ENCODE measurements around the gene CMIP. TPM values are rescaled to one million over a fixed set of nuclear protein-coding genes. Genes with fewer than 3 reads are reported as not detected.

CMIP gene
- total RNA-seq, 2 donors from 2014 or later: 7.7 to 19.2 TPM

DNA sequence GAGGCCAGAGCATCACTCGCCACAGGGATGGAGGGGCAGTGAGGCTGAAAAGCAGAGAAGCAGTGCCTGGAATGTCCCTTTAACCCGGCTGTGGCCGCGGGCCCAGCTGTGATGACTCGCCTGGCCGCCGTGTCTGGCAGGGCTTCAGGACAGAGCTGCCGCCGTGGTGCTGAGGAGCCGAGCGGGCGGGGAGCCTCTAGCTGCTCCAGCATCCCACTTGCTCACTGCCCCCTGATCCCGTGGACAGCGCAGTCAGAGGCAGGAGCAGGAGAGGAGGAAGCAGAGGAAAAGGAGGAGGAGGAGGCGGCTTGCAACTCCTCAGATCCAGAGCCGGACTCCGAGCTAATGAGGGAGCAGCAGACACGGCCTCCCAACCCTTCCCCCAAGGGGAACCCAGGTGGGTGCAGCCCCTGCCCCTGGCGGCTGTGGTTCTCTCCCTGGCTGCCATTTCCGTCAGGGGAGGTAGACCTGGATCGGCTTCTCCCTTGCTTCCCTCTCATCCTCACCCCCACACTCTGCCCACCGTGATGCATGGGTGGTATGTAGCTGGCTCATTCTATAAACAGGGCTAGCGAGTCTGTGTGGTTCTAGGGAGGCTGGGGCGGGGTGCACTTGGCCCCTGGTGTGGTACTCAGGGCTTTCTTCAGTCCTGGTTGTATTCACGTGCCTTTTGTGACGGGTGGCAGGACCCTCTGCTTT lies 165.7 kb downstream of the CMIP start:
- H3K4me3 ChIP-seq: peak overlapping the region in 1 of 2 donors; percentile 7
- H3K36me3 ChIP-seq: peaks cover 6% of the 10 kb centered on the region
- DNase-seq (ENCODE audit: low spot score): peak; percentile 91
- no peaks in the 10 kb centered on the region for H3K27me3 ChIP-seq
- TF ChIP-seq, protein P1, sequence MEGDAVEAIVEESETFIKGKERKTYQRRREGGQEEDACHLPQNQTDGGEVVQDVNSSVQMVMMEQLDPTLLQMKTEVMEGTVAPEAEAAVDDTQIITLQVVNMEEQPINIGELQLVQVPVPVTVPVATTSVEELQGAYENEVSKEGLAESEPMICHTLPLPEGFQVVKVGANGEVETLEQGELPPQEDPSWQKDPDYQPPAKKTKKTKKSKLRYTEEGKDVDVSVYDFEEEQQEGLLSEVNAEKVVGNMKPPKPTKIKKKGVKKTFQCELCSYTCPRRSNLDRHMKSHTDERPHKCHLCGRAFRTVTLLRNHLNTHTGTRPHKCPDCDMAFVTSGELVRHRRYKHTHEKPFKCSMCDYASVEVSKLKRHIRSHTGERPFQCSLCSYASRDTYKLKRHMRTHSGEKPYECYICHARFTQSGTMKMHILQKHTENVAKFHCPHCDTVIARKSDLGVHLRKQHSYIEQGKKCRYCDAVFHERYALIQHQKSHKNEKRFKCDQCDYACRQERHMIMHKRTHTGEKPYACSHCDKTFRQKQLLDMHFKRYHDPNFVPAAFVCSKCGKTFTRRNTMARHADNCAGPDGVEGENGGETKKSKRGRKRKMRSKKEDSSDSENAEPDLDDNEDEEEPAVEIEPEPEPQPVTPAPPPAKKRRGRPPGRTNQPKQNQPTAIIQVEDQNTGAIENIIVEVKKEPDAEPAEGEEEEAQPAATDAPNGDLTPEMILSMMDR (IDR thresholded peaks at IDR 0.05): no peak
- no peaks in the 10 kb centered on the region for H3K9me3 ChIP-seq
- H3K4me1 ChIP-seq: peaks cover 0 to 53% of the 10 kb centered on the region in 2 donors
- H3K27ac ChIP-seq: peak overlapping the region in 1 of 2 donors; percentile 20

DNA sequence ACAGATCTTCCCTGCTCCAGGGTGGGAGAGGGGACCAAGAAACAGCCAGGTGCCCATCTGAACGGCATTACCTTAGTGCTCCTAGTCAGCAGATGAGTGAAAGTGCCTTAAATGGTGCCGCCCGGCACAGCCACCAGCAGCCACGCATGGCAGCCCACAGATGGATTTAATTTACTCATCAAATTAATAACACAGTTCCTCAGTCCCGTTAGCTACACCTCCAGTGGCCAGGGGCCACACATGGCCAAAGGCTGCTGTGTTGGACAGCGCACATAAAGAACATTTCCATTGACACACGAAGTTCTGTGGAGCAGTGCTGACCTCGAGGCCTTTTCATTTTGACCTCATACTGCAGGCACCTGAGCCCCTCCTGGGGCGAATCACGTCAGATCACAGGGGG lies 166.3 kb downstream of the CMIP start:
- Histone ChIP-seq H3K4me1 (peaks cover 0 to 53% of the 10 kb centered on the region in 2 donors), H3K27me3 (no peaks in the 10 kb centered on the region), H3K4me3 (no peak overlapping the region), H3K27ac (peak overlapping the region in 1 of 2 donors; percentile 50), H3K36me3 (peaks cover 6% of the 10 kb centered on the region), H3K9me3 (no peaks in the 10 kb centered on the region)
- TF ChIP-seq, protein P1 (IDR thresholded peaks at IDR 0.05): no peak
- DNase-seq (ENCODE audit: low spot score): no peak

DNA sequence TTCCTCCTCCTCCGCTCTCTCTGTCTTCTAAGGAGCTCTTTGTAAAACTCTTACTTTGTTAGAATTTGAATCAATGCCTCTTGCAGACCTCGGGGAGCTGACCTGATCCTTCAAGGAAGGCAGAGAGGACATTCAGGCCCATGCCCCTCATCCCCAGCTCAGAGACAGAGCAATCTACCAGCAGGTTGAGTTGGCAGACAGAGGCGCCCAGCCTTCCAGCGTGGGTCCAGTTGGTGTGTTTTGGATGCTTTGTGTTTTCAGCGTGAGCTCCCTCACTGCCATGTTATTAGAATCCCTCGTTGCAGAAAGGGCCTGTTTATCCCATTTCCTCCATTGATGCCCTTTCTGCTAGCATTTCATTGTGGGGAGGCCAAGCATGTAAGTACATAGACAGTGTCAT lies 167.1 kb downstream of the CMIP start:
- TF ChIP-seq, protein P1 (IDR thresholded peaks at IDR 0.05): no peak
- Histone ChIP-seq H3K9me3 (no peaks in the 10 kb centered on the region), H3K36me3 (peaks cover 6% of the 10 kb centered on the region), H3K27me3 (no peaks in the 10 kb centered on the region), H3K4me1 (peaks cover 0 to 60% of the 10 kb centered on the region in 2 donors), H3K4me3 (no peak overlapping the region), H3K27ac (peak overlapping the region; percentile 23 to 50)
- no peak for DNase-seq (ENCODE audit: low spot score)

DNA sequence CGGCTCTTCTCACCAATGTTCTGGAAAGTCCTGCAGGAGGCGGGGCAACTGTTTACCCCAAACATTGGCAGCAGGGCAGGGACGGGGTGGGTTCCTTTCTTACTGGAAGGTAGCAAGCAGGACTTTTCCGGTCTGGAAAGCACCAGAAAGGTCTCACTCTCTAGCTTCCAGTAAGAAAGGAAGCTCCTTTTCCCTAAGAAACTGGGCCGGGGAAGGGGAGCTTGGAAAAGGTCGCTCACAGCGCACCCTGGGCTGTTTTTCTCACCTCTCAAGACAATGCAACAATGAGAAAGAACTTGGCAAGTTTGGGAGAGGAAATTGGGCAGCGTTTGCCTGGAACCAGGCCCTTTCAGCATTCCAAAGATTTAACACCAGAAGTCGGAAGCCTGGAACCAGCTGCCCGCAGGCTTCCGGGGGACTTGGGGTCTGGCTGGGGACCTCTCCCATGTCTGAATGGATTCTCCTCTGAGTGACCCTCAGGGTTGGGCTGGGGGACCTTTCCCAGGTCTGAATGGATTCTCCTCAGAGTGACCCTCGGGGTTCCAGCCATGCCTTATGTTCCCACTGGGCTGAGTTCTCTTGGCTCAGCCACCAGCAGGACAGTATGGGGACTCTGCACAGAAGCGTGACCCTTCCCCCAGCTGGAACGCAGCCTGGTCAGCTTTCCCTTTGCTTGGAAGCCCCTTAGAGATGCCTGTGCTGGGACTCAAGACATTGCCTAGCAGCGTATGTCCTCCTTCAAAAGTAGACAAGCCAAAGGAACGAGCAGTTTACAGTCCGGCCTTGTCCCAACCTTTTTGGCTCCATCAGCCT lies 167.9 kb downstream of the CMIP start:
- Histone ChIP-seq H3K9me3 (no peaks in the 10 kb centered on the region), H3K27ac (peak overlapping the region; percentile 23 to 50), H3K4me1 (peaks cover 0 to 68% of the 10 kb centered on the region in 2 donors), H3K36me3 (peaks cover 3% of the 10 kb centered on the region), H3K27me3 (no peaks in the 10 kb centered on the region), H3K4me3 (no peak overlapping the region)
- DNase-seq (ENCODE audit: low spot score): peak; percentile 75
- TF ChIP-seq, protein P1 (IDR thresholded peaks at IDR 0.05): no peak

DNA sequence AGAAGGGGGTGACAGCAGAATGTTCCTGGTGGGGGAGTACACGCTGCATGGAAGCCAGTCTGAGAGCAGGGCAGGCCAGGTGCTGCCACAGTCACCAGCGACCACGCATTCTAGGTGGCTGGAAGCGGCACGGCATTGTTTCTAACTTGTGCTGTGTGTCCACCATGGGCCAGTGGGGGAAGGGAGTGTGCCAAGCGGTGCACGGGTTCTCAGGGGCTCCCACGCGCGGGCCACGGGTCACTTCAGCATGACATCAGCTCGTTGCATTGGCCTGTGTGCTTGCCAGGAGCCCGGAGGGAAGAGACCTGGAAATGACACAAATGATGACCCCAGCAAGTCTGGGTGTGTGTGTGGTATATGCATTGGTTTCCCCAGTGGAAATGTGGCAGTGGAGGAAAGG lies 169.6 kb downstream of the CMIP start:
- DNase-seq (ENCODE audit: low spot score): no peak
- Histone ChIP-seq H3K4me1 (peaks cover 0 to 66% of the 10 kb centered on the region in 2 donors), H3K4me3 (no peak overlapping the region), H3K27ac (no peak overlapping the region), H3K27me3 (no peaks in the 10 kb centered on the region), H3K9me3 (no peaks in the 10 kb centered on the region), H3K36me3 (no peaks in the 10 kb centered on the region)
- TF ChIP-seq, protein P1 (IDR thresholded peaks at IDR 0.05): no peak

Measured in right atrium auricular region (tissue), 2 donors.